GM12873 (cell line): ENCODE measurements around the gene SYNPR.

ENCODE experiments used
- TF ChIP-seq, protein P1 (sequence below): IDR thresholded peaks from 2 replicates; pipeline ENCODE4 v1.5.1; 2012; ENCODE audit warnings: low read depth, mild to moderate bottlenecking, moderate library complexity, low read length, control low read depth; ENCODE audit not compliant: insufficient read depth; ENCODE audit errors: missing control alignments

The SYNPR gene

GRCh38 chr3:63278171-63279004 lies at the start of gene SYNPR:
Gene SYNPR, plus strand, starts transcription at chr3:63278308.
- TF ChIP-seq, protein P1, sequence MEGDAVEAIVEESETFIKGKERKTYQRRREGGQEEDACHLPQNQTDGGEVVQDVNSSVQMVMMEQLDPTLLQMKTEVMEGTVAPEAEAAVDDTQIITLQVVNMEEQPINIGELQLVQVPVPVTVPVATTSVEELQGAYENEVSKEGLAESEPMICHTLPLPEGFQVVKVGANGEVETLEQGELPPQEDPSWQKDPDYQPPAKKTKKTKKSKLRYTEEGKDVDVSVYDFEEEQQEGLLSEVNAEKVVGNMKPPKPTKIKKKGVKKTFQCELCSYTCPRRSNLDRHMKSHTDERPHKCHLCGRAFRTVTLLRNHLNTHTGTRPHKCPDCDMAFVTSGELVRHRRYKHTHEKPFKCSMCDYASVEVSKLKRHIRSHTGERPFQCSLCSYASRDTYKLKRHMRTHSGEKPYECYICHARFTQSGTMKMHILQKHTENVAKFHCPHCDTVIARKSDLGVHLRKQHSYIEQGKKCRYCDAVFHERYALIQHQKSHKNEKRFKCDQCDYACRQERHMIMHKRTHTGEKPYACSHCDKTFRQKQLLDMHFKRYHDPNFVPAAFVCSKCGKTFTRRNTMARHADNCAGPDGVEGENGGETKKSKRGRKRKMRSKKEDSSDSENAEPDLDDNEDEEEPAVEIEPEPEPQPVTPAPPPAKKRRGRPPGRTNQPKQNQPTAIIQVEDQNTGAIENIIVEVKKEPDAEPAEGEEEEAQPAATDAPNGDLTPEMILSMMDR = no peak

GRCh38 chr3:63228677-63229076 lies 49.4 kb upstream of the SYNPR start:
- TF ChIP-seq, protein P1 = peak; percentile 45

GRCh38 chr3:63230146-63230545 lies 48.0 kb upstream of the SYNPR start:
- TF ChIP-seq, protein P1 = no peak

DNA sequence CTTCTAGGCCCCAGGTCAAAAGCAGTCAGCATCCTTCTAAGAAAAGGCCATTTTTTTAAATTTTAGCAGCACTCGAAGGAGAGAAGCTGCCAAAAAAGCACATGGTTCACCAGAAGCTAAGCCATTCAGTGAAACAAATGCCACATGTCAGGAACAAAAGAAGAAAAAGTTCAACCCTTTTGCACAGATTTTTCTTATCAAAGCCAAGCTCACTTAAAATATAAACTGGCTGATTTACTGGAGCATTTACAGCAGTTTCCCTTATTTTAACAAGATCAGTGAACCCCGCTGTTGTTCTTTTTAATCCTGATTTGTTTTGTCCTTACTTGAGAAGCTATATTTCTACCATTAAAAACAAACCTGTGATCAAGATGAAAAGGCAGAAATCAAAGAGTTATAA lies 46.5 kb upstream of the SYNPR start:
- TF ChIP-seq, protein P1 = no peak

GRCh38 chr3:63232764-63233396 lies 45.2 kb upstream of the SYNPR start:
- TF ChIP-seq, protein P1 = no peak

- TF ChIP-seq, protein P1 = no peak
Measured at GRCh38 chr3:63240381-63240902, 37.7 kb upstream of the SYNPR start.

- TF ChIP-seq, protein P1 = no peak
Measured at GRCh38 chr3:63242124-63242523, 36.0 kb upstream of the SYNPR start.
